Stimulated activated CD4-positive, alpha-beta T cell treated with anti-CD3 and anti-CD28 coated beads, TNF-alpha, amount 100 ng/mL, for 1 hour (primary cell): ENCODE measurements around the gene FKBP1C.
"Not testable (repeated sequence)": the region's sequence is repeated elsewhere in the genome, so short reads cannot be mapped to it uniquely, and the experiment has no call there.

Source experiments
- DNase-seq, 3 donors: peaks; one replicate each; pipeline ENCODE4 v3.0.0-alpha.2; 2020; ENCODE audit warnings: low read depth in 3 of 3, low spot score in 1 of 3

Gene FKBP1C

GRCh38 chr6:63211343-63211742 is at the start of gene FKBP1C:
Gene FKBP1C (plus strand): TSS chr6:63211469.
- not testable (repeated sequence) for DNase-seq

DNA sequence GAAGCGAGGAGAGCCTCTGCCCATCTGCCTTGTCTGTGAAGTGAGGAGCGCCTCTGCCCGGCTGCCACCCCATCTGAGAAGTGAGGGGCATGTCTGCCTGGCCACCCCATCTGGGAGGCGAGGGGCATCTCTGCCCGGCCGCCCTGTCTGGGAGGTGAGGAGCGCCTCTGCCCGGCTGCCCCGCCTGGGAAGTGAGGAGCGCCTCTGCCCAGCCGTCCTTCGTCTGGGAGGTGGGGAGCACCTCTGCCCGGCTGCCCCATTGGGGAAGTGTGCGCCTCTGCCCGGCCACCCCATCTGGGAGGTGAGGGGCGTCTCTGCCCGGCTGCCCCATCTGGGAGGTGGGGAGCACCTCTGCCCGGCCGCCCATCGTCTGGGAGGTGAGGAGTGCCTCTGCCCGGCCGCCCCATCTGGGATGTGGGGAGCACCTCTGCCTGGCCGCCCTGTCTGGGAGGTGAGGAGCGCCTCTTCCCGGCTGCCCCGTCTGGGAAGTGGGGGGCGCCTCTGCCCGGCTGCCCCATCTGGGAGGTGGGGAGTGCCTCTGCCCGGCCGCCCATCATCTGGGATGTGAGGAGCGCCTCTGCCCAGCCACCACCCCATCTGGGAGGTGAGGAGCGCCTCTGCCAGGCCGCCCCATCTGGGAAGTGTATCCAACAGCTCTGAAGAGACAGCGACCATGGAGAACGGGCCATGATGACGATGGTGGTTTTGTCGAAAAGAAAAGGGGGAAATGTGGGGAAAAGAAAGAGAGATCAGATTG is 47.0 kb upstream of the FKBP1C start:
- not testable (repeated sequence) for DNase-seq

GRCh38 chr6:63174173-63174572 is 37.1 kb upstream of the FKBP1C start:
- no peak for DNase-seq

DNA sequence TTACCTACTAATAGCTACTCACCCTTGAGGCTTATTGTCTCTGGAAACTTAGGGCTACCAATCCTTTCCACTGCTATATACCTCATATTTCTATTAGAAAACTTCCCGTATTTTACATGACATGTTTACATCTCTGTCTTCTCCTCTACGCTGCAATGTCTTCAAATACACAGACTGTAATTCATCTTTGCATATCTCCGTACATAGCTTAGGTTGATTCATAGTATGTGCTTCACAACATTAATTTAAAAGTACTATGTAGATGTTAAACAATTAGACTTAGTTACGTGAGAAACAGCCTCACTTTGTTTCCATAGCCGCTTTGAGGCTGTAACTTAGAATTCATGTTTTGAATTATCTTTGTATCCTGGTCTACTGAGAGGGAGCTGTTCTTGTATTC is 35.1 kb upstream of the FKBP1C start:
- DNase-seq = no peak

GRCh38 chr6:63180367-63180766 is 30.9 kb upstream of the FKBP1C start:
- DNase-seq = no peak

DNA sequence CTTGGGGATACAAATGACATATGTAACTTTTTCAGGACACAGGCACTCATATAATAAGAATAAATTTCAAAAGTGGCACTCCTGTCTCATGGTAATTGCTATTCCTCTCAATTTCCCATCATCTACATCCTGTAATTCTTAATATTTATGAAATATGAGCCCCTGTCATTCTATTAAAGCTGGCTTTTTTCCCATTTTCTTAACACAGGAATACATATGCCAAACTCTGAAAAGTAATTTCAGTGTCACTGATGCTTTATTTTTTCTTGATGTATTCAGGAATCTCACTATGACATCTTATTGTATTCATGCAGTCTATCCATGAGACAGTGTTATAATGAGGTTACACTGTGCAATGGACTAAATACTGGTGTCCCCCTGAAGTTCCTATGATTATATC is 24.3 kb upstream of the FKBP1C start:
- no peak for DNase-seq

DNA sequence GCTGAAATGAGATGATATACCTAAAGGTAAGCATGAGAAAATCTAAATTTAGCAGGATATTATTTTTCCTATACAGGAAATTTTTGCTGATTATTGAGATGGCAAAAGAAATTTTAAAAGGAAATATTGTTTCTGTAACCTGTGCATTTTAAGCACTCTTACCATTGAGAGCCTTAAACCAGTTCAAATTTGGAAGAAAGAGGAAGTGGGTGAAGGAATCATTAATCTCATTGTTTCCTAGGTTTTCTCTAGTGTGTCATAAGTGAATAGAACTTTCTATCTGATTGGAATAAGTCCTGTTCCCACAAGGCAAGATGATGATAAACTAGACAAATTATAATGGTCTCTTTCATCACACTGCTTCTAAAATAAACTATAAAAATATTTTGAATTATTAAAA is 22.4 kb upstream of the FKBP1C start:
- no peak for DNase-seq

DNA sequence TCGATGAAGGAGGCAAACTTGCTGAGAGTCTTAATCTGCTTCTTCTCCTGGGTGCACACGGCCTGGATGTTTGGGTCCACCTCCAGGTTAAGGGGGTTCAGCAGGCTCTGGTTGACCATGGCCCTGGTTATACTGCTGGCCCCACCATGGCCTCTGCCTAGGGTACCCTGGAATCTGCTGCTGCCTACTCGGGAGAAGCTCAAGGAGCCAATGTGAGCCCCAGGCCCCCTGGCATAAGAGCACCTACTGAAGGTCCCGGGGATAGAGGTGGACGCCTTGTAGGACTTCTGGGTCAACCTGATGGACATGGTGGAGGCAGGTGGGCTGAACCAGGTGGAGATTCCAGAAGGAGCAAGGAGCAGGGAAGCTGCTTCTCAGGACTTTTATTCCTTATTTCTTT is 17.9 kb upstream of the FKBP1C start:
- DNase-seq = no peak

- DNase-seq = no peak
These were observed 13.5 kb upstream of the FKBP1C start for GRCh38 chr6:63197741-63198140.

GRCh38 chr6:63213325-63213724 is 2.1 kb downstream of the FKBP1C start:
- DNase-seq = no peak

DNA sequence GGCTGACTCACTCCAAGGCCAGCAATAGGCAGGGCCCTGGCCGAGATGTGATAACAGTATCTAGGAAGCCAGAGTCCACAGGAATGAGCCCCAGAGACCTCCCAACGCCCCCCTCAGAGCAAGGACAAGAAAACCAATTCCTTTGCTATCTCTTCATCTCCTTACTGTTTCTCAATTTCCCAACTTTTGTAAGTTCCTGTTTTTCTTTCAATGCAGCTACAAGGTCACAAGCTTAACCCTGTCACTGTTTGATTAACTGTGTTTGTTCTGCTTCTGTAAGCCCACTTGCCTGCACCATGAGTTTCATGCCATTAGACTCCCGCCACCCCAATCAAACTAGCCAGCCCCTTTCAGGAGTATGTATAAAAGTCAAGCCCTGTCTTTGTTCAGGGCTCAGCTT is 3.5 kb downstream of the FKBP1C start:
- DNase-seq = no peak

DNA sequence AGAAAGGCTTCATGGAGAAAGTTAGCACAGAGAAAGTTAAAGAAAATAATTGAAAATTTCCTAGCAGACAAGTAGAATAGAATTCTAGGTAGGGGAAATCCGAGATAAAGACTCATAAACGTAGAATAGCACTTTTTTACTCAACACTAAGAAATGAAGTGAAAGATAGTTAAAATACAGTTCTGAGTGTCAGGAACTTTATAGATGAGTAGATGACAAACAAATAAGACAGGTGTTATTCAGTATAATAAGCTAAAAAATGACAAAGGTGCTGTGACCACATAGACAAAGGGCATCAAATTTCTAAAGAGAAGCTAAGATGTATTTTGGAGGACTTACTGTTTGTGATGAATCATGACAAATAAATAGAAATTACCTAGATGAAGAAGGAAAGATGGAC is 12.9 kb downstream of the FKBP1C start:
- DNase-seq = no peak

DNA sequence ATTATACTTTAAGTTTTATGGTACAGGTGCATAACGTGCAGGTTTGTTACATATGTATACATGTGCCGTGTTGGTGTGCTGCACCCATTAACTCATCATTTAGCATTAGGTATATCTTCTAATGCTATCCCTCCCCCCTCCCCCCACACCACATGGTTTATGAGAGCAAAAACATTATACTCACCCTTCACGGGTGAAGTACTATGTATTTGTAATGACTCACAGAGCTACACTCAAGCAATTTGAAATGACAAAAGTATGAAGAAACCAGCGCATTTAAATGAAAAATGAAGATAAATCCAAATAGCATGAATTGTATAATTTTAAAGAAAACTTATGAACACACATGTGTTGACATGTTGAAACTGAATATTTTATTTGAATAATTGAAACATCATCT is 14.7 kb downstream of the FKBP1C start:
- not testable (repeated sequence) for DNase-seq

DNA sequence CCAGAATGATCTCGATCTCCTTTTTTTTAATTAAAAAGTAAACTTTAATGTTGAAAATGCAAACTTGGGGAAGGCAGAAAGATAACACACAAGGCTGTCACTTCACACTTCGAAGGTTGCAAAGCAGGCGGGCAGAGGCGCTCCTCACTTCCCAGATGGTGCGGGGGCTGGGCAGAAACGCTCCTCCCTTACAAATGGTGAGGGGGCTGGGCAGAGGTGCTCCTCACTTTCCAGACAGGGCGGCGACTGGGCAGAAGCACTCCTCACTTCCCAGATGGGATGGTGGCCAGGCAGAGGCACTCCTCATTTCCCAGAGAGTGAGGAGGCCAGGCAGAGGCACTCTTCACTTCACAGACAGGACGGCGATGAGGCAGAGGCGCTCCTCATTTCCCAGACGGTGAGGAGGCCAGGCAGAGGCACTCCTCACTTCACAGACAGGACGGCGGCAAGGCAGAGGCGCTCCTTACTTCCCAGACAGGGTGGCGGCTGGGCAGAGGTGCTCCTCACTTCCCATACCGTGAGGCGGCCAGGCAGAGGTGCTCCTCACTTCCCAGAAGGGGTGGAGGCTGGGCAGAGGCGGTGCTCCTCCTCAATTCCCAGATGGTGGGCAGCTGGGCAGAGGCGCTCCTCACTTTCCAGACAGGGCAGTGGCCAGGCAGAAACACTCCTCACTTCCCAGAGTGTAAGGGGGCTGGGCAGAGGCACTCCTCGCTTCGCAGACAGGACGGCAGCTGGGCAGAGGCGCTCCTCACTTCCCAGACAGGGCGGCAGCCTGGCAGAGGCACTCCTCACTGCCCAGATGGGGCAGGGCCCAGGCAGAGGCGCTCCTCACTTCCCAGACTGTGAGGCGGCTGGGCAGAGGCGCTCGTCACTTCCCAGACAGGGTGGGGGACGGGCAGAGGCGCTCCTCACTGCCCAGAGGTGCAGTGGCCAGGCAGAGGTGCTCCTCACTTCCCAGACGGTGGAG is 16.9 kb downstream of the FKBP1C start:
- DNase-seq = not testable (repeated sequence)

- not testable (repeated sequence) for DNase-seq
These were observed 18.8 kb downstream of the FKBP1C start for GRCh38 chr6:63230027-63230426.

DNA sequence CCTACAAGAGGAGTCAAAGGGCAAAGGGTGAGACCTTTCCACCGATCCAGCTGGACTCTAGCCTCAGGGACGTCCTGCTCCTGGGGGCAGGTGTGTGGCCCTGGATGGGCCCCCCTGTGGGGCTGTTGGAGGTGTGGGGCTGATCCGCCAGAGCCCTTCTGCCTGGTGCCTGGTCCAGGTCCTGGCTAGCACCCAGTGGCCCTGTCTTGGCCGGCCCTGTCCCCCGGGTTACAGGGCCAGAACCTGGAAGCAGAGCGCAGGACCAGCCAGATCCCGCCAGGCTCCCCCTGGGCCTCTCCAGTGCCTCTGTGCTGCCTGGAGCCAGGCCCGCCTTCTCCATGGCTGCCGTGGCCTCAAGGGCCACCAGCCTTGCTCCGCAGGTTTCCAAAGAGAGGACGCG is 19.2 kb downstream of the FKBP1C start:
- DNase-seq = not testable (repeated sequence)

DNA sequence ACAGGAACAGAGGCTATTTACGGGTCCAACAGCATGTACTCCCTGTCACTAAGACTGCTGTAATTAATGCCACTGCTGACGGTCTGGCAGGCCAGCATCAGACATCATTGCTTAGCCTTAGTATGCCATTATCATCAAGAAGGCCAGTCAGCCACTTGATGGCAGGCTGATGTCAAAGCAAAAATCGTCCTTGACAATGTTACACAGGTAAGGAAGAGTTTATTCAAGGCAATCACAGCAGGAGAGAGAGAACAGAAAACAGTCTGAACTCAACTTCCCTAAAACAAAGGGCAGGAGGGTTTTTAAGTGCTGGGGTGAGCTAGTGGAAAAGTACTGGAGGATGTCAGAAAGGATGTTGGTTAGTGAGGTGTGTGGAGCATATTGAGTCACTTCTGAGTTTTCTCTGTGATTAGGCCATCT is 25.1 kb downstream of the FKBP1C start:
- DNase-seq = no peak

- no peak for DNase-seq
These were observed 34.2 kb downstream of the FKBP1C start for GRCh38 chr6:63245420-63245819.

GRCh38 chr6:63245909-63246308 is 34.6 kb downstream of the FKBP1C start:
- no peak for DNase-seq

- DNase-seq = no peak
These were observed 35.3 kb downstream of the FKBP1C start for GRCh38 chr6:63246581-63246980.

- DNase-seq = no peak
These were observed 38.7 kb downstream of the FKBP1C start for GRCh38 chr6:63249875-63250482.

- no peak for DNase-seq
These were observed 47.9 kb downstream of the FKBP1C start for GRCh38 chr6:63259153-63259552.
